Measurements from ENCODE around the gene FICD.

GRCh38 chr12:108565976-108566375, 50.9 kb downstream of the FICD start:
- TF ChIP-seq CTCF (IDR thresholded peaks at IDR 0.05; ENCODE audit: insufficient read depth, low read length, poor library complexity, severe bottlenecking): no peak
- TF ChIP-seq EZH2phosphoT487 (conservative IDR thresholded peaks at IDR 0.05; ENCODE audit: low read length): no peak

Data from SU-DHL-6 (cell line).